ENCODE data around the gene ZNF701. TPM values are rescaled to one million over a fixed set of nuclear protein-coding genes. Genes with fewer than 3 reads are reported as not detected.
"Not testable (repeated sequence)": the region's sequence is repeated elsewhere in the genome, so short reads cannot be mapped to it uniquely, and the experiment has no call there.

ZNF701 gene
- total and polyA plus RNA-seq, 8 donors, result 4.2 to 13.6 (median 6.9) TPM

DNA sequence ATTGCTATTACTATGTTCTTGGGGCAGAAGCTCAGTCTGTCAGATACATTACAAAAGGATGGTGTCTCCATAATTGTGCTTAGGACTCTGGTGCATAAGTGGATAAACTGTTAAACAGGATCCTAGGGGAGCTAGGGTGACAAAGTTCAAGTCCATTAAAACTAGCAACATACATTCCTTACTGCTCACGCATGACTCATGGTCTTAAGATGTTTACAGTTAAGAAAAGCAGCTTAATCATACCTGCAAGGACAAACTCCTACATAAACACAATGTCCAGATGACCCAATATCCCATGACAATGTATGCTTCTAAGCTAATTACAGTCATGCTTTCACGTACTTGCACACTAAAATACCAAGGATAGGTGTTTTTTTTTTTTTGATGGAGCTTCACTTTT lies 3.5 kb upstream of the ZNF701 start:
- no peak for DNase-seq
- FAIRE-seq, result no peak
- Histone ChIP-seq H3K27me3 (no peaks in the 10 kb centered on the region), H3K9me3 (no peaks in the 10 kb centered on the region), H3K27ac (no peak overlapping the region), H3K36me3 (peaks cover 0 to 6% (median 0%) of the 10 kb centered on the region in 3 donors), H3K4me1 (no peaks in the 10 kb centered on the region), H3K4me3 (no peak overlapping the region)
- TF ChIP-seq, protein P1, sequence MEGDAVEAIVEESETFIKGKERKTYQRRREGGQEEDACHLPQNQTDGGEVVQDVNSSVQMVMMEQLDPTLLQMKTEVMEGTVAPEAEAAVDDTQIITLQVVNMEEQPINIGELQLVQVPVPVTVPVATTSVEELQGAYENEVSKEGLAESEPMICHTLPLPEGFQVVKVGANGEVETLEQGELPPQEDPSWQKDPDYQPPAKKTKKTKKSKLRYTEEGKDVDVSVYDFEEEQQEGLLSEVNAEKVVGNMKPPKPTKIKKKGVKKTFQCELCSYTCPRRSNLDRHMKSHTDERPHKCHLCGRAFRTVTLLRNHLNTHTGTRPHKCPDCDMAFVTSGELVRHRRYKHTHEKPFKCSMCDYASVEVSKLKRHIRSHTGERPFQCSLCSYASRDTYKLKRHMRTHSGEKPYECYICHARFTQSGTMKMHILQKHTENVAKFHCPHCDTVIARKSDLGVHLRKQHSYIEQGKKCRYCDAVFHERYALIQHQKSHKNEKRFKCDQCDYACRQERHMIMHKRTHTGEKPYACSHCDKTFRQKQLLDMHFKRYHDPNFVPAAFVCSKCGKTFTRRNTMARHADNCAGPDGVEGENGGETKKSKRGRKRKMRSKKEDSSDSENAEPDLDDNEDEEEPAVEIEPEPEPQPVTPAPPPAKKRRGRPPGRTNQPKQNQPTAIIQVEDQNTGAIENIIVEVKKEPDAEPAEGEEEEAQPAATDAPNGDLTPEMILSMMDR (IDR thresholded peaks at IDR 0.05), result no peak
- intact Hi-C loops (cut with DNase I), result no loop called here
- WGBS, 2 donors, result 94 to 98% methylated on average over 2 of the region's 2 CpGs
- no peak for ATAC-seq

DNA sequence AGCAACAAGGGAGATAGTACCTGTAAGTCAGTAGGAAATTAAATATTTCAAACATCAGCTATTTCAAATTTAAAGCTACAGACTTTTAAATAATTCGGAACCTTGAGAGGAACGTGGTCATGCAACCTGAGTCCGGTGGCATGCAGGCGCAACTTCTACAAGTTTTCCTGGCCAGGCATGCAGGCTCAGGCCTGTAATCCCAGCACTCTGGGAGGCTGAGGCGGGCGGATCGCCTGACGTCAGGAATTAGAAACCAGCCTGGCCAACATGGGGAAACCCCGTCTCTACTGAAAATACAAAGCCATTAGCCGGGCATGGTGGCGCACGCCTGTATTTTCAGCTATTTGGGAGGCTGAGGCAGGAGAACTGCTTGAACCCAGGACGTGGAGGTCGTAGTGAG lies 2.2 kb upstream of the ZNF701 start:
- Histone ChIP-seq H3K4me3 (no peak overlapping the region), H3K4me1 (no peaks in the 10 kb centered on the region), H3K9me3 (no peaks in the 10 kb centered on the region), H3K36me3 (peaks cover 0 to 6% (median 0%) of the 10 kb centered on the region in 3 donors), H3K27me3 (no peaks in the 10 kb centered on the region), H3K27ac (no peak overlapping the region)
- 98 to 99% methylated on average over 14 of the region's 14 CpGs for WGBS, 2 donors
- no peak for DNase-seq
- ATAC-seq, result no peak
- TF ChIP-seq, protein P1 (IDR thresholded peaks at IDR 0.05), result no peak
- intact Hi-C loops (cut with DNase I), result no loop called here
- no peak for FAIRE-seq

DNA sequence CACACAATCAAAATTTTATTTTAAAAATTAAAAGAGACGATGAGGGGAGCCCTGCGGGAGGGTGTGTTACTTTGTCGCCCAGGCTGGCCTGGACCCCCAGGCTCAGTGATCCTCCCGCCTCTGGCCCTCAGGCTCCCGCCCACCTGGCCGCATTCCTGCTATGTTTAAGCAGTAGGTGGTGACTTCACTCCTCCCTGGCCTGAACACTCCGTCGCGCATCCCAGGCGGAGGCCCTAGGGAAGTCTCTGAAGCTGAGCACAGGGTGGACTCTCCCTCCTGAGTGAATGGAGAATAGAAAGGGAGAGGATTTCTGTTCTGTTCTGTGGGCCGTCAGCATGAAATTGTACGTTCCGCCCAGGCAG lies 468 bp upstream of the ZNF701 start:
- H3K36me3 ChIP-seq; intact Hi-C loops (cut with DNase I); H3K9me3 ChIP-seq; H3K4me1 ChIP-seq; H3K27me3 ChIP-seq; FAIRE-seq: not testable (repeated sequence)
- Histone ChIP-seq H3K4me3 (peak overlapping the region in 3 of 4 donors; percentile 53 to 80 (median 67)), H3K27ac (peak overlapping the region; percentile 53 to 72 (median 64))
- WGBS, 2 donors, result 3 to 7% methylated on average over 13 of the region's 13 CpGs
- ATAC-seq (peak; percentile 18 to 40 (median 32)), DNase-seq (peak; percentile 22 to 67 (median 46))

DNA sequence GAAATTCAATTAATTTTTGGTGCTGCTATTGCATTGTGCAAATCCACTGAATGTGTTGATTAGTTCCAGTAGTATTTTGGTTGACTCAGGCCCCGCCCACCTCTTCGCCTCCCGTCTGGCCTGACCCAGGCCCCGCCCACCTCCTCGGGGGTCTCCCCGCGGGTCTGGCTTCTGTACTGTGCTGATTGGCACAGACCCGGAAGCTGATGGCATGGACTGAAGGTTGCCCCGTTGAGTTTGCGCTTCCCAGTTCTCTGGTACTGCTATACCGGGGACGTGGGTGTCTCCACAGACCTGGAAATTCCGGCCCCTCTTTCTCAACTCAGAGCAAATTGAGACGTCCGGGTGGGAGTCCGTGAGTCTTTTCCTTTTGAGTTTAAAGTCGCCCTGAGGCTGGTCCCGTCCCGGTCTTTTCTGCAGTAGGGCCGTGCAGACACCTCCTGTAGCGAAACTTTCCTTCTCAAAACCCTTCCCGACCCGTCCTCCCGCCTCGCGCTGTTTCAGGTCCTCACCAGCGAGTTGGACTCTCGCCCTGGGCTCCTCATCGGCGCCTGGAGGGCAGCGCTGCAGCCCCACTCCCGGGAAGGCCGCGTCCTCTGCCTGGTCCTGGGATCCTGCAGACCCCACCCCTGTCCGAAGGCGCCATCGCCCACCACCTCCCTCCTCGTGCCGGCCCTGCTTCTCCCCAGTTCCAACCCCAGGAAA lies 14.8 kb downstream of the ZNF701 start:
- H3K4me1 ChIP-seq, result no peaks in the 10 kb centered on the region
- H3K27me3 ChIP-seq, result no peaks in the 10 kb centered on the region
- H3K36me3 ChIP-seq, result peaks cover 0 to 35% (median 20%) of the 10 kb centered on the region in 3 donors
- TF ChIP-seq, protein P1 (IDR thresholded peaks at IDR 0.05), result no peak
- H3K27ac ChIP-seq, result peak overlapping the region in 1 of 4 donors; percentile 54
- DNase-seq, result no peak
- 26 to 44% methylated on average over 39 of the region's 39 CpGs for WGBS, 2 donors
- intact Hi-C loops (cut with DNase I), result no loop called here
- no peak overlapping the region for H3K4me3 ChIP-seq
- FAIRE-seq, result no peak
- peak in 2 of 4 donors; percentile 67 to 88 for ATAC-seq
- H3K9me3 ChIP-seq, result no peaks in the 10 kb centered on the region

DNA sequence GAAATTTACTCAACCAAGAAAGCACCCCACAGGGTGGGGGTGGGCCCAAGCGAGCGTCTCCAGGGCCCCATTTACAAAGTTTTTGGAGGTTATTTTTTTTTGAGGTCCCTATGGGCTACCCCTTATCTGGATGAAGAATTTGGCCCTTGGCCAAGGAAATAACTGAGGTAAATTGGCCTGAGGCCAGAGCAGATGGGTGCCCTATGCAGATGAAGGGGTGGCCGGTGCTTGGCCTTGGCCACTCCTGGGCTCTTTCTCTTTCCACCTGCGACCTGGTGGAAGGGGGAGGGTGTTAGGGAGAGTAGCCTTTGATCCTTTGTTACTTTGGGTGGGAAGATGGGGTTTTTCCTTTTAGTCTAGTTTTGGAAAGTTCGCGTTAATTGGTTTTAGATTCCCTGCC lies 15.5 kb downstream of the ZNF701 start:
- peak in 2 of 4 donors; percentile 21 to 43 for ATAC-seq
- TF ChIP-seq, protein P1 (IDR thresholded peaks at IDR 0.05), result no peak
- no peak for FAIRE-seq
- Histone ChIP-seq H3K27me3 (no peaks in the 10 kb centered on the region), H3K9me3 (no peaks in the 10 kb centered on the region), H3K4me3 (no peak overlapping the region), H3K36me3 (peaks cover 0 to 32% (median 16%) of the 10 kb centered on the region in 3 donors), H3K27ac (peak overlapping the region in 1 of 4 donors; percentile 54), H3K4me1 (no peaks in the 10 kb centered on the region)
- WGBS, 2 donors, result 74 to 77% methylated on average over 6 of the region's 6 CpGs
- DNase-seq, result no peak
- intact Hi-C loops (cut with DNase I), result no loop called here

All from pancreas (tissue), 10 donors.